Heart left ventricle (tissue), 16 donors: ENCODE measurements around the gene TRIM44. TPM values are rescaled to one million over a fixed set of nuclear protein-coding genes. Genes with fewer than 3 reads are reported as not detected.

Experiments
- ATAC-seq, 4 donors: fragments of 200-7000 bp; cut with Tn5 transposase; one replicate each; pipeline ENCODE4 v1.9.1; 2020 to 2022; ENCODE audit warnings: moderate library complexity in 4 of 4, mild to moderate bottlenecking in 3 of 4, moderate number of reproducible peaks in 1 of 4
- DNase-seq, 5 donors: peaks; one replicate each; pipeline ENCODE4 v3.0.0-alpha.2; 2020
- H3K27ac ChIP-seq, 12 donors: fragments of 200-600 bp; sonication (generic) in 4 of 12; one replicate each; pipeline versions ENCODE4 v1.5.0 to v1.8.0; 2016 to 2022; ENCODE audit warnings: mild to moderate bottlenecking in 2 of 12
- H3K27me3 ChIP-seq, 9 donors: fragments of 200-600 bp; sonication (generic) in 2 of 9; one replicate each; pipeline versions ENCODE4 v1.5.1 to v1.8.0; 2016 to 2022; ENCODE audit warnings: mild to moderate bottlenecking in 3 of 9
- H3K36me3 ChIP-seq, 9 donors: fragments of 200-600 bp; sonication (generic) in 2 of 9; one replicate each; pipeline versions ENCODE4 v1.5.0 to v1.8.0; 2018 to 2022; ENCODE audit warnings: mild to moderate bottlenecking in 2 of 9
- H3K4me1 ChIP-seq, 12 donors: fragments of 200-600 bp; sonication (generic) in 4 of 12; one replicate each; pipeline versions ENCODE4 v1.5.0 to v1.8.0; 2016 to 2022; ENCODE audit warnings: mild to moderate bottlenecking in 3 of 12
- H3K4me3 ChIP-seq, 12 donors: fragments of 200-600 bp; sonication (generic) in 4 of 12; one replicate each; pipeline versions ENCODE4 v1.5.0 to v1.8.0; 2017 to 2022; ENCODE audit warnings: mild to moderate bottlenecking in 9 of 12, moderate library complexity in 4 of 12
- H3K9me3 ChIP-seq, 12 donors: fragments of 200-600 bp; sonication (generic) in 4 of 12; one replicate each; pipeline versions ENCODE4 v1.5.0 to v1.8.0; 2016 to 2022; ENCODE audit warnings: mild to moderate bottlenecking in 1 of 12
- POLR2A ChIP-seq, 2 donors: fragments of 450-650 bp; IDR thresholded peaks; one replicate each; pipeline ENCODE4 v1.6.1; 2017; ENCODE audit warnings: antibody characterized with exemption in 2 of 2, mild to moderate bottlenecking in 2 of 2, moderate library complexity in 2 of 2
- WGBS, 4 donors: extraction: QIAGEN DNeasy Blood & Tissue Kit in 2 of 4; methylation state at CpG; one replicate each; pipeline versions ENCODE4 v1.1.5 to v1.1.7; 2013 to 2018; 5-methylcytosine and 5-hydroxymethylcytosine counted together
- intact Hi-C, 10 donors: fragments of 100-400 bp; cut with DNase I; formaldehyde crosslinking; loops; one replicate each; pipeline versions ENCODE4 v1.11.1 to v1.14.2; 2022
- polyA plus RNA-seq, 2 donors: library from polyadenylated mRNA; stranded (reverse); fragments of 200-250 nt; gene quantifications; one replicate each; pipeline ENCODE4 v1.2.3, GENCODE V29; 2013
- total RNA-seq, 9 donors: library from RNA; depleted of rRNA in 2 of 9; stranded (reverse); fragments of >200 nt in 2 of 9; fragmentation: NEBNext Ultra II Directional in 3 of 9; extraction: Animal tissue kit (Norgen Biotek cat#: 25700) in 3 of 9; gene quantifications; one replicate each; pipeline versions ENCODE4 v1.1.0 to v1.2.4, GENCODE V29; 2016 to 2023
- TF ChIP-seq, protein P1 (sequence below), 12 donors: fragments of 200-600 bp; sonication (generic) in 4 of 12; IDR thresholded peaks; one replicate each; pipeline versions ENCODE4 v1.5.0 to v1.8.0; 2018 to 2022; ENCODE audit warnings: antibody characterized with exemption in 12 of 12, mild to moderate bottlenecking in 5 of 12
- donor health status: ischemic (EF 13 %, LVEDD 7.1; RV severe dilation, severe dysfunction).
- donor health status: healthy with polysubstance abuse.
- donor health status: DM: no; HTN: yes; CAD: no.
- donor health status: DM: no; HTN: no; CAD: no.
- donor health status: ischemic (EF 25% LVEDD 6.9; RV normal size, moderate dysfunction).
- donor health status: ischemic (EF 25% LVEDD 5.7; RV mildly dilated, moderate dysfunction).
- donor health status: healthy.
- donor health status: DM: yes; HTN: yes; CAD: no.
- donor health status: ischemic (EF 35%, LVEDD 5.7; RV mildly dilated, moderate dysfunction).
- donor health status: nonischemic (EF 11% LVEDD 7.7; RV severe dilation, severe dysfunction).
- donor health status: DM: yes; HTN: yes; CAD: no.
- donor health status: PGD.
- donor health status: ischemic (EF 29% LVEDD 5.4; RV normal size, mild dysfunction).
- donor health status: nonischemic (EF 23%, LVEDD 6.1; RV moderate dilation, normal function).

The TRIM44 gene
- total and polyA plus RNA-seq, 11 donors: 7.9 to 55.3 (median 44.1) TPM

DNA sequence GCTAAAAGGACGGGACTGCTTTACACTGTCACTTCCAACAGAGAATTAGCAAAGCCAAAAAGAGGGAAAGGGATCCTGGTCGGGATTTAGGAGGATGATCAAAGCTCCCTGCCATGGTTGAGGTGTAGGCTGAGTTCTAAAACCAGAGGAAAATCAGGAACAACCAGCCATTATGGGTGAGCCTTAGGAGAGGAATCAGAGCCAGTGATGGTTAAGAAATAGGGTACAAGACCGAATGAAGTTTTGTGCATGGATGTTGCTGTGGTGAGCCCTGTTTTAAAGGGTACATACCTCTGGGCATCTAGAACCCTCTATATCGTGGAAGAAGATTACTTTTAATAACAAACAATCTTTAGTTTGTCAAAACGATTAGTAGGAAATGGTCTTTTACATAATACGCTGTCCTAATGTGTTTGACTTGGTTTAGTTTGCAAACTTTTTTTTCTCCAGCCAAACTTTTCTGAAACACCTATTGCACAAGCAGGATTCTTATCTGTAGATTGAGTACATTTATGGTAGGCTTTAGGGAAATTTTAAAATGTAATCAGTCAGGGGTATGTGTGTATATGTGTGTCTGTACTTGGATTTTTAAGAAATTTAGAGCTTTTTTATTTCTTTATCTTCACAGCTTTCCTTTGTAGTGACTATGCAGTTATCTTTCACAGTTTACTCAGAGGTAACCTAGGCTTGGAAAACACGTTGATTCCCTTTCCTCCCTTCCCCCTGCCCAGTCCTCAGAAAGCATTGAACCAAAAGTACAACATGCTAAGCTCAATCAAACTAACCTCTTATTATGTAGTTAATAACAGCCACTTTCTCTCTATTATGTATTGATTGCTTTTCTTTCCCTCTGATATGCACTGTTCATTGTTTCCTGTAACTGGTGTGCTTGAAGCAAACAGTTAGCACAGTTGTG lies 26.8 kb downstream of the TRIM44 start:
- ATAC-seq (no peak), DNase-seq (no peak)
- no peak for TF ChIP-seq POLR2A (IDR thresholded peaks at IDR 0.05)
- TF ChIP-seq, protein P1, sequence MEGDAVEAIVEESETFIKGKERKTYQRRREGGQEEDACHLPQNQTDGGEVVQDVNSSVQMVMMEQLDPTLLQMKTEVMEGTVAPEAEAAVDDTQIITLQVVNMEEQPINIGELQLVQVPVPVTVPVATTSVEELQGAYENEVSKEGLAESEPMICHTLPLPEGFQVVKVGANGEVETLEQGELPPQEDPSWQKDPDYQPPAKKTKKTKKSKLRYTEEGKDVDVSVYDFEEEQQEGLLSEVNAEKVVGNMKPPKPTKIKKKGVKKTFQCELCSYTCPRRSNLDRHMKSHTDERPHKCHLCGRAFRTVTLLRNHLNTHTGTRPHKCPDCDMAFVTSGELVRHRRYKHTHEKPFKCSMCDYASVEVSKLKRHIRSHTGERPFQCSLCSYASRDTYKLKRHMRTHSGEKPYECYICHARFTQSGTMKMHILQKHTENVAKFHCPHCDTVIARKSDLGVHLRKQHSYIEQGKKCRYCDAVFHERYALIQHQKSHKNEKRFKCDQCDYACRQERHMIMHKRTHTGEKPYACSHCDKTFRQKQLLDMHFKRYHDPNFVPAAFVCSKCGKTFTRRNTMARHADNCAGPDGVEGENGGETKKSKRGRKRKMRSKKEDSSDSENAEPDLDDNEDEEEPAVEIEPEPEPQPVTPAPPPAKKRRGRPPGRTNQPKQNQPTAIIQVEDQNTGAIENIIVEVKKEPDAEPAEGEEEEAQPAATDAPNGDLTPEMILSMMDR (IDR thresholded peaks at IDR 0.05): no peak
- intact Hi-C loops: no loop called here
- Histone ChIP-seq H3K27ac (no peak overlapping the region), H3K9me3 (no peaks in the 10 kb centered on the region), H3K36me3 (peaks cover 0 to 31% (median 20%) of the 10 kb centered on the region in 9 donors), H3K27me3 (no peaks in the 10 kb centered on the region), H3K4me3 (no peak overlapping the region), H3K4me1 (peaks cover 0 to 25% (median 10%) of the 10 kb centered on the region in 12 donors)
- 79 to 84% (median 81%) methylated on average over 7 of the region's 7 CpGs for WGBS, 4 donors

DNA sequence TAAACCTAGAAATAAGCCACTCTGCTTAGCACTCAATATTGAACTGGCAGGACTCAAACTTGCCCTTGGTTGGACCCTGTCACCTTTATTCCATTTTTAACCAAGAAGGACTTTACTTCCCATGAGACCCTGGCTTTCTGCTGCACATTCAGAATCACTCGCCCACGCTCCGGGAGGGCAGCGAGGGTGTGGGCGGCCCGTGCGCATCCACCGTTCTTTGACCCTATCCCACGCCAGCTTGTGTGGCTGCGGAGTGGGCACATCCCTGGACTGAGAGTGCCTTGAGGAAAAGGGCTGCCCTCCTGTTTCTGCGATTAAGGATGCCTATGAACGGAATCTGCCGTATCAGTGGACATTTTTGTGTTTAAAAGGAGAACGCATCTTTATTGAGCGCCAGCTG lies 39.6 kb downstream of the TRIM44 start:
- no peak overlapping the region for H3K4me3 ChIP-seq
- H3K4me1 ChIP-seq: peaks cover 0 to 9% (median 0%) of the 10 kb centered on the region in 12 donors
- H3K27me3 ChIP-seq: no peaks in the 10 kb centered on the region
- no peak overlapping the region for H3K27ac ChIP-seq
- H3K9me3 ChIP-seq: peaks cover 0 to 4% (median 0%) of the 10 kb centered on the region in 12 donors
- intact Hi-C loops: no loop called here
- TF ChIP-seq, protein P1 (IDR thresholded peaks at IDR 0.05): no peak
- TF ChIP-seq POLR2A (IDR thresholded peaks at IDR 0.05): no peak
- DNase-seq (no peak), ATAC-seq (no peak)
- no peaks in the 10 kb centered on the region for H3K36me3 ChIP-seq
- WGBS, 4 donors: 92 to 98% (median 97%) methylated on average over 15 of the region's 15 CpGs

DNA sequence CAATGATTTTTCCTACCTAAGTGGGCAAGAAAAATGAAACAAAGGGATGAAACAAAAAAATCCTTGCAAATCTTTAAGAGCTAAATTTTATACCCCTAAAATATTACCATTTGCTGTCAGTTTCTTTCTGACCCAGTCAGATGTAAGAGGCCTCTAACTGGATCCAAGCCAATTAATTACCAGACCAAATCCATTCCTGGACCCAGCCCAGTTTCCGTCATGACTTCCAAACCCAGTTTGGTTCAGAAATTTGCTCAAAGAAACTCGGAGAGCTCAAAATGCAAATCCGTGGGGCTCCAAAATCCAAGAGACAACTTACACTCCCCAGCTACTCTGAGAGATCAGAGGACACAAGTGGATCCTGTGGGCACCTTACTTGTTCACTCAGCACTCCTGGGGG lies 46.8 kb downstream of the TRIM44 start:
- Histone ChIP-seq H3K27me3 (no peaks in the 10 kb centered on the region), H3K27ac (no peak overlapping the region), H3K36me3 (no peaks in the 10 kb centered on the region), H3K4me3 (no peak overlapping the region), H3K9me3 (no peaks in the 10 kb centered on the region), H3K4me1 (peaks cover 0 to 10% (median 0%) of the 10 kb centered on the region in 12 donors)
- TF ChIP-seq POLR2A (IDR thresholded peaks at IDR 0.05): no peak
- TF ChIP-seq, protein P1 (IDR thresholded peaks at IDR 0.05): no peak
- 59 to 79% (median 67%) methylated on average over 3 of the region's 3 CpGs for WGBS, 4 donors
- ATAC-seq (no peak), DNase-seq (no peak)
- intact Hi-C loops: no loop called here

DNA sequence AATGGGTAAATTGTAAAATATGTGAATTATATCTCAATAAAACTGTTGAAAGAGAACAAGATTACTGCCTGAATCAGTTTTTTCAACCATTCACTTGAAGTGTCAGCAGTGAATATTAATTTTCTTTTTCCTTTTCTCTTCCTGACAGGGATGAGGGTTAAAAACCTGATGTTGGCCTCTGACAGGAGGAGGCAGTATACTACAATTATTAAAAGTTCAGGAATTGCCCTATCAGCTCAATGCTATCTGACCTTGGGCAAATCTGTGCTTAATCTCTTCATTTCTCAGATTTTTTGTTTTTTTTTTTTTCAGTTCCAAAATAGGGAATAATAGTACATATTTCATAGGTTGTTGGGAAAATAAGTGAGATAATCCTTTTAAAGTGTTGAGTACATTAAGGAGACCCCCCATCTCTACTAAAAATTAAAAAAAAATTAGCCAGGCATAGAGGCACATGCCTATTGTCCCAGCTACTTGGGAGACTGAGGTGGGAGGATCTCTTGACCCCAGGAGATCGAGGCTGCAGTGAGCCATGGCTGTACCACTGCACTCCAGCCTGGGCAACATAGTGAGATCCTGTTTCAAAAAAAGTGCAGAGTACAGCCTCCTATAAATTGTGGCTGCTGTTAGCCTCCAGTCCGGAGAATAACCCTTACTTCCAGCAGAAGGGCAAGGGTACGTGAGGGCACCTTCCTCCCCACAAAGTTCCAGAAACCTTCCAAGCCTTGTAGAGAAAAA lies 48.8 kb downstream of the TRIM44 start:
- intact Hi-C loops: loop anchor here in 1 of 10 donors (2.0 kb wide), 1 partner anchor 419 kb away; no protein-coding TSS in a partner anchor
- H3K36me3 ChIP-seq: no peaks in the 10 kb centered on the region
- H3K27me3 ChIP-seq: no peaks in the 10 kb centered on the region
- 88 to 100% (median 92%) methylated on average over 3 of the region's 3 CpGs for WGBS, 4 donors
- DNase-seq (no peak), ATAC-seq (no peak)
- no peak for TF ChIP-seq POLR2A (IDR thresholded peaks at IDR 0.05)
- TF ChIP-seq, protein P1 (IDR thresholded peaks at IDR 0.05): peak in 2 of 12 donors; percentile 14 to 21
- peaks cover 0 to 18% (median 2%) of the 10 kb centered on the region in 12 donors for H3K4me1 ChIP-seq
- H3K9me3 ChIP-seq: no peaks in the 10 kb centered on the region
- H3K27ac ChIP-seq: no peak overlapping the region
- no peak overlapping the region for H3K4me3 ChIP-seq
